ENCODE measurements around the gene DDTL. TPM values are rescaled to one million over a fixed set of nuclear protein-coding genes. Genes with fewer than 3 reads are reported as not detected.
A peak's percentile ranks its signal among the peaks of the same experiment; 100 is the strongest.

DDTL gene
- total RNA-seq, 5 donors from 2014 or later (not counting 1 experiment from before 2014, with no cell fraction given), result 3.5 to 7.7 (median 3.9) TPM; not detected in 1

DNA sequence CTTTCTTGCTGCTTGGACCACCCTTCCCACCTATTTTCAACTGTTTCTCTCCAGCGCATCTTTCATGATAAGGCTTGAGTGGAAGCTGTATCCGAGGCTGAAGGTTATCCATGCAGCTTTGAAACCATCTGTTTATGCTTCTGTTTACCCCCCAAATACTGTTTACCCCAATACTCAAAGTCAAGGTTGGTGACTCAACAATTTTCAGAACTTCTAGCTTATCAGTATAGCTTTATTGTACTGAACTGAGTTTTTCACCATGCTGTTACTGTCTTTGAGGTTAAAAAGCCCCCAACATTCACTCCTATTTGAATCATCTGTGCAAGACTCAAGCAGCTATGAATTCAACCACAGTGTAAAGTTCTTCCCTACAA lies 43.3 kb downstream of the DDTL start:
- ChIA-PET CTCF (interaction anchor here (1.5 to 2.1 kb wide), 3 partner anchors 28 to 147 kb away, joined by 3 to 6 read pairs (median 4); no protein-coding TSS in a partner anchor), POLR2A (interaction anchor here in 1 of 2 donors (0.6 kb wide), 1 partner anchor 38 kb away, joined by 3 read pairs; no protein-coding TSS in a partner anchor)
- Mint-ChIP-seq H3K27ac (peak overlapping the region; percentile 70 to 88), H3K4me1 (peaks cover 29 to 44% (median 32%) of the 10 kb centered on the region in 3 donors), H3K36me3 (no peaks in the 10 kb centered on the region), H3K4me3 (peak overlapping the region in 2 of 3 donors; percentile 59 to 66), H3K27me3 (no peaks in the 10 kb centered on the region), H3K9me3 (no peaks in the 10 kb centered on the region)
- H3K4me3 ChIP-seq (ENCODE audit: control insufficient read depth in 1 of 2, extremely low read depth in 1 of 2, low read length in 1 of 2), result no peak overlapping the region
- peaks cover 3 to 17% of the 10 kb centered on the region in 2 experiments for H3K4me1 ChIP-seq (ENCODE audit: control insufficient read depth in 1 of 2, extremely low read depth in 1 of 2, insufficient read depth in 2 of 2, low read length in 2 of 2)
- H3K27me3 ChIP-seq (replicated peaks in 1 of 2; ENCODE audit: control insufficient read depth in 2 of 2, extremely low read depth in 1 of 2, insufficient read depth in 2 of 2, low read length in 1 of 2), result peaks cover 0 to 19% of the 10 kb centered on the region in 2 experiments
- H3K9me3 ChIP-seq, result no peaks in the 10 kb centered on the region
- ATAC-seq (replicated peaks in 1 of 4) (no peak), DNase-seq (no peak)
- 100% methylated on average over 1 of the region's 2 CpGs for WGBS (ENCODE audit: insufficient coverage)
- H3K27ac ChIP-seq (ENCODE audit: low read length), result no peak overlapping the region
- no peaks in the 10 kb centered on the region for H3K36me3 ChIP-seq (ENCODE audit: control insufficient read depth in 2 of 2, extremely low read depth in 1 of 2, insufficient read depth in 1 of 2, low read length in 1 of 2)

DNA sequence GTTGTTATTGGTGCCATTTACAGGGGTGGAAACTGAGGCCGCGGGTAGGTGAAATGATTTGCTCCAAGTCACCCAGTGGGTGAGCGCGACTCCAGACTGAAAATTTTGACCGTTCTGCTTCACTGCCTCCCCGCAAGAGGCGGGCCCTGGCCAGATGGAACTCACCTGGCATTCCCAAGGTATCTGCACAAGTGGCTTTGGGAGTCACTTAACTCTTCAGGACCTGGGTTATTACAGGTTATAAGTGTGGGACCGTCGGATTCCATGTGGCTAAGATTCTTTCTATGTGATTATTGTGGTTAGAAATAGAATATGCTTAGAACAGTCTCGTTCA lies 45.0 kb downstream of the DDTL start:
- H3K9me3 Mint-ChIP-seq, result no peaks in the 10 kb centered on the region
- POLR2A ChIA-PET, result no interaction called here
- peaks cover 30 to 52% (median 32%) of the 10 kb centered on the region in 3 donors for H3K4me1 Mint-ChIP-seq
- no peak for ATAC-seq (replicated peaks in 1 of 4)
- Histone ChIP-seq H3K27me3 (replicated peaks in 1 of 2; ENCODE audit: control insufficient read depth in 2 of 2, extremely low read depth in 1 of 2, insufficient read depth in 2 of 2, low read length in 1 of 2) (peaks cover 0 to 4% of the 10 kb centered on the region in 2 experiments), H3K4me1 (ENCODE audit: control insufficient read depth in 1 of 2, extremely low read depth in 1 of 2, insufficient read depth in 2 of 2, low read length in 2 of 2) (peaks cover 3 to 17% of the 10 kb centered on the region in 2 experiments), H3K36me3 (ENCODE audit: control insufficient read depth in 2 of 2, extremely low read depth in 1 of 2, insufficient read depth in 1 of 2, low read length in 1 of 2) (no peaks in the 10 kb centered on the region), H3K4me3 (ENCODE audit: control insufficient read depth in 1 of 2, extremely low read depth in 1 of 2, low read length in 1 of 2) (peak overlapping the region; percentile 78 to 99), H3K27ac (ENCODE audit: low read length) (peak overlapping the region; percentile 85), H3K9me3 (no peaks in the 10 kb centered on the region)
- CTCF ChIA-PET, result interaction anchor here in 1 of 2 donors (1.4 to 2.1 kb wide), 2 partner anchors 23 to 26 kb away, joined by 4 to 6 read pairs; no protein-coding TSS in a partner anchor
- H3K4me3 Mint-ChIP-seq, result peak overlapping the region; percentile 94 to 96 (median 94)
- H3K27me3 Mint-ChIP-seq, result no peaks in the 10 kb centered on the region
- DNase-seq, result no peak
- peaks cover 7% of the 10 kb centered on the region for H3K36me3 Mint-ChIP-seq
- H3K27ac Mint-ChIP-seq, result peak overlapping the region; percentile 92 to 94
- WGBS (ENCODE audit: insufficient coverage), result 0% methylated on average over 9 of the region's 10 CpGs

- ATAC-seq (replicated peaks in 1 of 4), result no peak
- H3K9me3 Mint-ChIP-seq, result no peaks in the 10 kb centered on the region
- no peak overlapping the region for H3K27ac Mint-ChIP-seq
- WGBS (ENCODE audit: insufficient coverage), result no CpG with 5 or more reads among the region's 1 CpG
- peaks cover 0 to 2% of the 10 kb centered on the region in 2 experiments for H3K27me3 ChIP-seq (replicated peaks in 1 of 2; ENCODE audit: control insufficient read depth in 2 of 2, extremely low read depth in 1 of 2, insufficient read depth in 2 of 2, low read length in 1 of 2)
- no peak overlapping the region for H3K27ac ChIP-seq (ENCODE audit: low read length)
- H3K27me3 Mint-ChIP-seq, result no peaks in the 10 kb centered on the region
- H3K4me3 ChIP-seq (ENCODE audit: control insufficient read depth in 1 of 2, extremely low read depth in 1 of 2, low read length in 1 of 2), result no peak overlapping the region
- no peak for DNase-seq
- peaks cover 3 to 10% of the 10 kb centered on the region in 2 experiments for H3K4me1 ChIP-seq (ENCODE audit: control insufficient read depth in 1 of 2, extremely low read depth in 1 of 2, insufficient read depth in 2 of 2, low read length in 2 of 2)
- H3K4me1 Mint-ChIP-seq, result peaks cover 35 to 56% (median 35%) of the 10 kb centered on the region in 3 donors
- ChIA-PET POLR2A (interaction anchor here in 1 of 2 donors (0.6 kb wide), 1 partner anchor 832 kb away, joined by 4 read pairs; no protein-coding TSS in a partner anchor), CTCF (interaction anchor here in 1 of 2 donors (0.7 kb wide), 2 partner anchors 328 to 1353 kb away, joined by 3 to 4 read pairs; no protein-coding TSS in a partner anchor)
- H3K36me3 ChIP-seq (ENCODE audit: control insufficient read depth in 2 of 2, extremely low read depth in 1 of 2, insufficient read depth in 1 of 2, low read length in 1 of 2), result no peaks in the 10 kb centered on the region
- H3K4me3 Mint-ChIP-seq, result no peak overlapping the region
- no peaks in the 10 kb centered on the region for H3K9me3 ChIP-seq
- peaks cover 21% of the 10 kb centered on the region for H3K36me3 Mint-ChIP-seq
These were observed 49.5 kb downstream of the DDTL start for GRCh38 chr22:24016156-24016555.

DNA sequence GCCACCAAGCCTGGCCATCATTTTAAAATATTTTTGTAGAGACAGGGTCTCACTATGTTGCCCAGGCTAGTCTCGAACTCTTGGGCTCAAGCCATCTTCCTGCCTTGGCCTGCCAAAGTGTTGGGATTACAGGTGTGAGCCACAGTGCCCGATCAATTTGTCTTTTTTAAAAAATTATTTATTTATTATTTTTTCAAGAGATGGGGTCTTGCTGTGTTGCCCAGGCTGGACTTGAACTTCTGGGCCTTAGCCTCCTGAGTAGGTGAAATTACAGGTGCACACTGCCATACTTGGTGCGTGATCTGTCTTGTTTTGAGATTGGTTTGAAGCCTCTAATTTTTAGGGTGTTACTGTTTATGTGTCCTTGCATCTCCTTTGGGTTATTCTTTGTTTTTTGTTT lies 54.6 kb downstream of the DDTL start:
- Histone ChIP-seq H3K27ac (ENCODE audit: low read length) (no peak overlapping the region), H3K27me3 (replicated peaks in 1 of 2; ENCODE audit: control insufficient read depth in 2 of 2, extremely low read depth in 1 of 2, insufficient read depth in 2 of 2, low read length in 1 of 2) (no peaks in the 10 kb centered on the region), H3K36me3 (ENCODE audit: control insufficient read depth in 2 of 2, extremely low read depth in 1 of 2, insufficient read depth in 1 of 2, low read length in 1 of 2) (peaks cover 0 to 3% of the 10 kb centered on the region in 2 donors), H3K4me1 (ENCODE audit: control insufficient read depth in 1 of 2, extremely low read depth in 1 of 2, insufficient read depth in 2 of 2, low read length in 2 of 2) (no peaks in the 10 kb centered on the region), H3K9me3 (no peaks in the 10 kb centered on the region), H3K4me3 (ENCODE audit: control insufficient read depth in 1 of 2, extremely low read depth in 1 of 2, low read length in 1 of 2) (no peak overlapping the region)
- H3K27me3 Mint-ChIP-seq, result no peaks in the 10 kb centered on the region
- H3K9me3 Mint-ChIP-seq, result peaks cover 0 to 7% (median 0%) of the 10 kb centered on the region in 3 donors
- POLR2A ChIA-PET, result no interaction called here
- H3K4me1 Mint-ChIP-seq, result peaks cover 41 to 52% (median 46%) of the 10 kb centered on the region in 3 donors
- no peak overlapping the region for H3K27ac Mint-ChIP-seq
- no peak for ATAC-seq (replicated peaks in 1 of 4)
- no peak overlapping the region for H3K4me3 Mint-ChIP-seq
- 100% methylated on average over 1 of the region's 3 CpGs for WGBS (ENCODE audit: insufficient coverage)
- no peak for DNase-seq
- H3K36me3 Mint-ChIP-seq, result peaks cover 34% of the 10 kb centered on the region
- CTCF ChIA-PET, result no interaction called here

Other genes starting within 250 kb of the DDTL start
- gene ZNF70, start 215.8 kb upstream of the DDTL start, total RNA-seq, result 1 to 10 TPM; 3.2 to 6.4 (median 5.8) TPM
- 1 to 10 TPM in 4 of 5 donors, not detected in 1; 1.5 to 2.6 (median 1.7) TPM for gene VPREB3, start 212.5 kb upstream of the DDTL start, total RNA-seq
- gene C22orf15, start 203.9 kb upstream of the DDTL start, total RNA-seq, result 1 to 10 TPM in 4 of 5 donors, under 1 TPM in 1; 0.58 to 2.2 (median 1.9) TPM
- 10 to 100 TPM; 26.1 to 66.3 (median 63.2) TPM for gene CHCHD10, start 198.9 kb upstream of the DDTL start, total RNA-seq
- 1 to 10 TPM; 1.6 to 5.3 (median 2.5) TPM for gene MMP11, start 194.0 kb upstream of the DDTL start, total RNA-seq
- 10 to 100 TPM; 50.2 to 57.7 (median 54.3) TPM for gene SMARCB1, start 179.9 kb upstream of the DDTL start, total RNA-seq
- gene DERL3, start 127.9 kb upstream of the DDTL start, total RNA-seq, result 1 to 10 TPM; 1.2 to 3.9 (median 2.8) TPM
- 10 to 100 TPM; 16.2 to 24.2 (median 18.6) TPM for gene SLC2A11, start 109.0 kb upstream of the DDTL start, total RNA-seq
- gene MIF, start 72.5 kb upstream of the DDTL start, total RNA-seq, result 100 to 1,000 TPM; 182 to 334 (median 289) TPM
- not detected for gene GSTT2B, start 5.7 kb upstream of the DDTL start, total RNA-seq
- gene DDT, start 7.6 kb downstream of the DDTL start, total RNA-seq, result 100 to 1,000 TPM in 2 of 5 donors, 10 to 100 TPM in 3; 72.5 to 122 (median 94.3) TPM
- gene GSTT2, start 13.2 kb downstream of the DDTL start, total RNA-seq, result not detected
- not detected for gene GSTT4, start 38.6 kb downstream of the DDTL start, total RNA-seq
- gene CABIN1, start 44.4 kb downstream of the DDTL start, total RNA-seq, result 100 to 1,000 TPM; 134 to 158 (median 145) TPM
- 1 to 10 TPM; 1.3 to 2.3 (median 1.6) TPM for gene SUSD2, start 214.6 kb downstream of the DDTL start, total RNA-seq

Data from T-cell (primary cell).